Measurements from ENCODE around the gene CRYBB3. TPM values are rescaled to one million over a fixed set of nuclear protein-coding genes. Genes with fewer than 3 reads are reported as not detected.

CRYBB3 gene
- not detected for polyA plus RNA-seq (ENCODE audit: low read depth in 6 of 6)

DNA sequence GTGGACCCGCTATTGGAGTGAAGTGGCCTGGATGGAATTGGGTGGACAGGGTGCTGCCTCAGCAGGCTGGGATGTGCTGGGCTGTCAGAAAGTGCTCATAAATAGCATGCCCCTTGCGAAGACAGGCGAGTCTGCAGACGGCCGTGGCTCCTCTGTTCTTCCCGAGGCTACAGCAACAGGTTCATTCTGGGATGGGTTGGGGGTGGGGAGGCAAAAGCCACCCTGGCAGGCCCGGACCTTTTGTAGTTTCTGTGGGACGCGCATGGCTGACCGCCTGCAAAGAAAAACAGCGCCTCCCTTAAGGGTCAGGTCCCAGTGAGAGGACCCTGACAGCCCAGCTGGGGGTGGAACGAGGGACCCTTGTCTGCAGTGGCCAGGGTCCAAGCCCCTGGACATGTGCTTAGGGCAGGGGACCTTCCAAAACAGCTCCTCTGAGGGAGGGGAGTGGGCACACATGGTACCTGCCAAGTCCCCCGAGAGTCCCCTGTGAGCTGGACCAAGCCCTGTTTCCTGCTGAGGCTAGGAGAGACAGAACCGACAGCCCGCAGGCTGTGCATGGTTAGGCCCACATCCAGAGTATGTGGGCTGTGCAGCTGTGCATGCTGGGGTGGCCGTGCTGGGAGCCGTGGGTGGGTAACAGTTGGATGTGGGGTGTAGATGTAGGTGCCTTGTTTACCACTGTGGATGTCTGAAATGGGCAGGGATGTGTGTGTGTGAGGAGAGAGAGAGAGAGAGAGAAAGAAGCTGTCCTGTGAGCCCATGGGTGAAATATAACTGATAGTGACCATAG lies at the start of gene CRYBB3:
Gene CRYBB3, plus strand, starts transcription at position 128 of the 790 bp plus-strand sequence. CDS start 1,539 bp downstream, outside the sequence.
- Mint-ChIP-seq H3K4me3 (no peak within 1 kb of the TSS), H3K4me1 (no peaks in the 10 kb centered on the region), H3K27ac (peak within 1 kb of the TSS in 1 of 6 donors; percentile 53), H3K27me3 (peaks cover 6 to 10% (median 8%) of the 10 kb centered on the region in 3 donors), H3K36me3 (no peaks in the 10 kb centered on the region), H3K9me3 (no peaks in the 10 kb centered on the region)
- no peak for DNase-seq
- ATAC-seq (ENCODE audit: low read depth in 2 of 2) = no peak

DNA sequence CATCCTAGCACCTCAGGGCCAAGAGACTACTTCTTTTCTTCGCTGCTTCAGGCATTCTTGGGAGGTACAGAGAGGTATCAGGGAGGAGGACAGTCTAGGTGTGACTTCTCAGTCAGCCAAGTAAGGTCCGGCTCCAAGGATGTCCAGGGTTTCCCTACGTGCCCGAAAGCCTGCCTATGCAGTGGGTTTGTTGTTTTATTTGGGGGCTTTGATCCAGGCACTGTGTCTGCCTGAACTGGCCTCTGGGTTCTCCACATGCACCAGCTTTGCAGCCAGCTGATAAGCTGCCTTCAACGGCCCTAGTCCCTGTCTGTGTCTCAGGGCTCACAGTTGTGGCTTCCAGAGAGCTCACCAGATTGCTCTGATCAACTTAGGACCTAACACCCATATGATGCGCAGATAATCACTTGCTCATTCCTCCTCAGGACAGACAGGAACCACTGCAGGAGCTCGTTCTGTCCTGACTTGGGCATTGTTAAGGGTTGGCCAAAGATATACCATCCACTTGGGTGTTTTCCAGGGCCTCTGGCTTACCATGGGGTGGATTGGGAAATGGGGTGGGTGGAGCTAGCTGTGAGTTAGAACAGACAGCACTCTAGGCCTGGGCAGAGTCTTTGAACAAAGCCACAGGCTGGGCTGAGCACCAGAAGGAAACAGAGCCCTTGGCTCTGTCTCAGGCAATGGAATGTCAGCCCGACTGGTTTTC lies 45.5 kb upstream of the CRYBB3 start:
- Mint-ChIP-seq H3K27me3 (peaks cover 0 to 10% (median 7%) of the 10 kb centered on the region in 3 donors), H3K9me3 (peaks cover 0 to 2% (median 0%) of the 10 kb centered on the region in 7 donors), H3K4me3 (no peak overlapping the region), H3K27ac (no peak overlapping the region), H3K4me1 (no peaks in the 10 kb centered on the region), H3K36me3 (no peaks in the 10 kb centered on the region)
- ATAC-seq (ENCODE audit: low read depth in 2 of 2) (no peak), DNase-seq (no peak)

DNA sequence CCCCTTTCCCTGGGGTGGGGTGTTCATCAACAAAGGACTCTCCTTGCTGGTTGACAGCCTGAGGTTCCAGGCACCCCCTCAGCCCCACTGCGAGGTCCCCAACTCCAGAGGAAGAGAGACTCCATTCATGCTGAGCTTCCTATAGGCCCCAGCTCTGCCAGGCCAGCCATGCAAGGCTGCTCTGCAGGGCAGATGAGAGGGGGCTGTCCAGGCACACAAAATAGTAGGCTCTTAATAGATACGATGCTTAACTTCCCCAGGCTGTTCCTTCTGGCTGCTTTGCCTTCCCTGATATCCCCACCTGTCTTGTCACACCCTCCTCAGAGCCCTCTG lies 45.0 kb upstream of the CRYBB3 start:
- ATAC-seq (ENCODE audit: low read depth in 2 of 2) (no peak), DNase-seq (no peak)
- Mint-ChIP-seq H3K36me3 (no peaks in the 10 kb centered on the region), H3K4me1 (no peaks in the 10 kb centered on the region), H3K27me3 (peaks cover 0 to 4% (median 4%) of the 10 kb centered on the region in 3 donors), H3K27ac (no peak overlapping the region), H3K4me3 (no peak overlapping the region), H3K9me3 (peaks cover 0 to 2% (median 0%) of the 10 kb centered on the region in 7 donors)

DNA sequence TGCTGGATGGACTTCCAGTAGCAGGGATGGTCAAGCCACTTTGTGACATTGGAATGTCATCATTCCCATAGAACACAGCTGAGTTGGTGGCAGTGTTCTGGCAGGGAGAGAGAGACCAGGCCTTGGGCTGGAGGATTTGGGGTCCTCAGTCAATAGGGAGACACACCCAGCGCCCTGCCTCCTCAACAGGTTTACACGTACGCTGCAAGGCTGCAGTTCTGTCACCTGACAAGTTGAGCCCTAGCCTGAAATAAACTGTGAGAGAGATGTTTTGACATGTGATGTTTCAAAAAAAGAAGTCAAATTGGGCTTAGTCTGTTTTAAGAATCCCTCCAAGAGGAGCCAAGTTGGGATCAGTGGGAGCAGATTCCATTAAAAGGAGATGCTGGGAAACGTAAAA lies 42.9 kb upstream of the CRYBB3 start:
- DNase-seq (no peak), ATAC-seq (ENCODE audit: low read depth in 2 of 2) (no peak)
- H3K9me3 Mint-ChIP-seq = peaks cover 0 to 2% (median 0%) of the 10 kb centered on the region in 7 donors
- no peaks in the 10 kb centered on the region for H3K36me3 Mint-ChIP-seq
- H3K4me1 Mint-ChIP-seq = no peaks in the 10 kb centered on the region
- H3K27me3 Mint-ChIP-seq = peaks cover 0 to 17% (median 0%) of the 10 kb centered on the region in 3 donors
- peak overlapping the region in 1 of 6 donors; percentile 10 for H3K27ac Mint-ChIP-seq
- H3K4me3 Mint-ChIP-seq = no peak overlapping the region

DNA sequence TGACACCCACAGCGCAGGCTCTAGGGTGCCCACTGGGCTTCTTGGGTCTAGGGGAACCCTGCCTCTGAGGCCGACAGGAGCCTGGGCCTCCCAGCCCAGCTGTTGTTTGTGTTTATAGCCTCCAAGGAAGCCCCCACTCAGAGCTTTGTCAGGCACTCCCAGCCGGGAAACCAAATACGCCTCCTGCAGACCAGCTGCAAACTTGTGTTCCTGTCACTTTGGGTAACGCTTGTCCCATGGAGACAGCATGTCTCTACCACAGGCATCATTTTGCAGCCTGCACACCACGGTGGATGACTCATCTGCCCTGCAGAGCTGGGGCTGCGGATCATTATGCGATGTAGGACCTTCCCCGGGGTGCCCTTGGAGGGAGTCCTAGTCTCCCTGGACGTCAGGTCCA lies 40.6 kb upstream of the CRYBB3 start:
- no peak overlapping the region for H3K4me3 Mint-ChIP-seq
- no peak for ATAC-seq (ENCODE audit: low read depth in 2 of 2)
- H3K9me3 Mint-ChIP-seq = peaks cover 0 to 2% (median 0%) of the 10 kb centered on the region in 7 donors
- no peaks in the 10 kb centered on the region for H3K4me1 Mint-ChIP-seq
- no peaks in the 10 kb centered on the region for H3K36me3 Mint-ChIP-seq
- H3K27me3 Mint-ChIP-seq = peaks cover 0 to 17% (median 0%) of the 10 kb centered on the region in 3 donors
- no peak for DNase-seq
- H3K27ac Mint-ChIP-seq = peak overlapping the region in 1 of 6 donors; percentile 56

DNA sequence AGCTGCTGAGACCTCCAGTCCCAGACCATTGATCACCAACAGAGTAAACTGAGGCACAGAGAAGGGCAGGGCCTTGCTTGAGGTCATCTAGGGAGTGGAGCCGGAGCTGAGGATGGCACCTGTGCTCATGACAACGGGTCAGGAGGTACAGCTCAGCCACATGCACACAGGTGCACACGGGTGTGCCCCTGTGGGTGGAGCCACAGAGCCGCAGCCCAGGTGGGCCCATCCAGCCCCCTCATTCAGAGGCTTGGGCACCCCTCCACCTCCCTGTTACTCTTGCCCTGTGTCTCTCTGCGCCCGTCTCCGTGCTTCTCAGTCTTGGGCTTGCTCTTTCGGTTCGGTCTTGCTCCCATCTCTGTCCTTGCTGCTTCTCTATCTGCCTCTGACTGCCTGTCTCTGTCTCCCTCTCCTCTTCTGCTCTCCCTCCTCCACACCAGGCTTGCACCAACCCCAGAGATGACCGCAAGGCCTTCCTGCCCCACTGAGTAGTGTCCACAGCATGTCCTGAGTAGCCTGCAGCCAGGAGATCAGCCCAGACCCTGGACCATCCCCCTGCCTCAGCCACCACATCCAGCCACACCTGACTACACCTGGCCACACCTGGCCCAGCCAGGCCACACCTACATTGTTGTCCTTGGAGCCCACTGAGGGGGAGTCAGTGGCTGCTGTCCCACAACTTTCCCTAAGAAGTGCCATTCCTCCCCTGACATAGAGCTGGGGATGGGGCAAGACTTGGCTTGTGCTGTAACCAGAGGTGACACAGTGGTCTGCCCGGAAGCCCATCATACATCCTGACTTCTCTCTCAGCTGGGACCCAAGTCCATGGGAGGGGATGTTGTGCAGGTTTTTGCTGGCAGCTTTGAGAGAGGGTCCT lies 39.3 kb upstream of the CRYBB3 start:
- Mint-ChIP-seq H3K9me3 (peaks cover 0 to 2% (median 0%) of the 10 kb centered on the region in 7 donors), H3K27me3 (peaks cover 0 to 17% (median 0%) of the 10 kb centered on the region in 3 donors), H3K4me3 (no peak overlapping the region), H3K4me1 (no peaks in the 10 kb centered on the region), H3K36me3 (no peaks in the 10 kb centered on the region), H3K27ac (peak overlapping the region in 1 of 6 donors; percentile 7)
- DNase-seq (no peak), ATAC-seq (ENCODE audit: low read depth in 2 of 2) (no peak)

DNA sequence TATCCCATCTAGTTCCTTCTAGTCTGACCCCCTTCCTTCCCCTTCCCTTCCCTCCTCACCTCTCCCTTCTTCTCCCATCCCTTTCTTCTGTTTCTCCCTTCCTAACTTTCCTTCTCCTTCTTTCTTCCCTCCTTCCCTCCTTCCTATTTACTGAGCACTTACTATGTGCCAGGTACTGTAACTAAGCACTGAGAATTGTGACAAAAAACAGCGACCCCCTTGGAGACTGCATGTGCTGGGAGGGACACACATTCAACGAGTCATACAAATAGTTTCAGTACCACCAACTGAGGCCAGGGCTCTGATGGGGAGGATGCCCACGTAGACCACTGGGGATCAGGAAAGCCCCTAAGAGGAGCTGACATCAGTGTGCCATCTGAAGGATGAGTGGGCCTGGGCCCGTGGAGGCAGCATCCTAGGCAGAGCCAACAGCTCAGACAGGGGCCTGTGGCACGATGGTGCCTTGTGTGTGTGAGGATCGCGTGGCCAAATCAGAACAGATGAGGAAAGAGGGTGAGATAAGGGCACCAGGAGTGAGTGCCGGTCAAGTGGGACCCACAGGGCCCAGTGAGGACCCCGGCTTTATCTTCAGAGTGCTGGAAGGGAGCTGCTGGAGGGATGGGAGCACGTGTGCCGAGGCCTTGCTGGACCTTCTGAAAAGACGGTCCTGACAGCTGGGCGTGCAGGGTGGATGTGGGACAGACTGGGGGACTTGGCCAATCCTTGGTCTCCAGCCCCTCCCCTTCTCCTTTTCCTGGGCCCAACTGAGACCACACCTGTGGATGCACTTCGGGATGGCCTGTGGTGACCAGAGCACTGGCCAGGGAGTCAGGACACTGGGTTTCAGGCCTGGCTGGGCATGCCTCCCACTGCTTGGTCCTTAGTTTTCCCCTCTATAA lies 38.4 kb upstream of the CRYBB3 start:
- H3K27ac Mint-ChIP-seq = peak overlapping the region in 1 of 6 donors; percentile 41
- DNase-seq = no peak
- no peaks in the 10 kb centered on the region for H3K36me3 Mint-ChIP-seq

DNA sequence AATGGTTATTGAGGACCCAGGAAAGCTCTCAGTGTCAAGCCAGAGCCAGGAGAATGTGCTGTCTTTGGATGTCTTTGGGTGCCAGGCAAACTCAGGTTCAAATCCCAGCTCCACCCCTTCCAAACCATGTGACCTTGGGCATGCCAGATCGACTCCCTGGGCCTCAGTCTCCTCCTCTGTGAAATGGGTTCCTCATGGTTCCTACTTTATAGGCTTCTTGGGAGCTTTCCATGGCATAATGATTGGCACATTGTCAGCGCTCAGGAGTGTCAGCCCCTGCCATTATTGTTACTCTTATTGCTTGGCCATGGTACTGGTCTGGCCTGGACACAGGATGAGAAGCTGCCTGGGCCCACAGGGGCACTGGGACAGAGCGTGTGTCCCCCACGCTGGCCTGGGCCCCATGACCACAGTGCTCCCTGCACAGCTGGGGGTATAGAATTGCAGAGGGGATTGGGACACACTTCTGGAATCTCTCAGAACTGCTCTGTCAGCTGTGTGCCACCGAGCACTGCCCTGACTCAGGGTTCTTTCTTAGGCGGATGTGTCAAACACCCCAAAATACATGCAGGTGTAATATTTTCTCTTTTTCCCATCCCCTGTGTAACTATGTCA lies 37.6 kb upstream of the CRYBB3 start:
- no peak overlapping the region for H3K4me3 Mint-ChIP-seq
- peaks cover 0 to 2% (median 0%) of the 10 kb centered on the region in 7 donors for H3K9me3 Mint-ChIP-seq
- H3K27ac Mint-ChIP-seq = no peak overlapping the region

More for the DNA sequence above, 38.4 kb upstream of the CRYBB3 start:
- ATAC-seq (ENCODE audit: low read depth in 2 of 2) = no peak
- H3K27me3 Mint-ChIP-seq = peaks cover 0 to 26% (median 4%) of the 10 kb centered on the region in 3 donors
- no peak overlapping the region for H3K4me3 Mint-ChIP-seq
- peaks cover 0 to 2% (median 0%) of the 10 kb centered on the region in 7 donors for H3K9me3 Mint-ChIP-seq
- H3K4me1 Mint-ChIP-seq = no peaks in the 10 kb centered on the region

DNA sequence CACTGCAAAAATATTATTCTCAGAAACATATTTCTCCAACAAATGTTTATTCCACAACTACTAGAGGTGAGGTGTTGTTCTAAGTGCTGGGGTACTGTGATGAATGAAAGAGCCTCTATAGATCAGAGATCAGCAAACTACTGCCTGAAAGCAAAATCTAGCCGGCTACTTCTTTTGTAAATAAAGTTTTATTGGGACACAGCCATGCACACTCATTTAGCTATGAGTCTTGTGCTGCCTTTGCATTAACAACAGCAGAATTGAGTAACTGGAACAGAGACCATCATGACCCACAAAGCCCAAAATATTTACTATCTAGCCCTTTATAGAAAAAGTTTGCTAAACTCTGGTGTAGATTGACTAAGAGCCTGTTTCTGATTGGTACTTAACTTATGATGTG lies 37.1 kb upstream of the CRYBB3 start:
- Mint-ChIP-seq H3K4me1 (no peaks in the 10 kb centered on the region), H3K36me3 (no peaks in the 10 kb centered on the region), H3K9me3 (peaks cover 0 to 2% (median 0%) of the 10 kb centered on the region in 7 donors), H3K4me3 (no peak overlapping the region), H3K27ac (no peak overlapping the region), H3K27me3 (peaks cover 0 to 27% (median 4%) of the 10 kb centered on the region in 3 donors)
- ATAC-seq (ENCODE audit: low read depth in 2 of 2) (no peak), DNase-seq (no peak)

More for the DNA sequence above, 37.6 kb upstream of the CRYBB3 start:
- Mint-ChIP-seq H3K4me1 (no peaks in the 10 kb centered on the region), H3K27me3 (peaks cover 0 to 27% (median 4%) of the 10 kb centered on the region in 3 donors), H3K36me3 (no peaks in the 10 kb centered on the region)
- DNase-seq (no peak), ATAC-seq (ENCODE audit: low read depth in 2 of 2) (no peak)

DNA sequence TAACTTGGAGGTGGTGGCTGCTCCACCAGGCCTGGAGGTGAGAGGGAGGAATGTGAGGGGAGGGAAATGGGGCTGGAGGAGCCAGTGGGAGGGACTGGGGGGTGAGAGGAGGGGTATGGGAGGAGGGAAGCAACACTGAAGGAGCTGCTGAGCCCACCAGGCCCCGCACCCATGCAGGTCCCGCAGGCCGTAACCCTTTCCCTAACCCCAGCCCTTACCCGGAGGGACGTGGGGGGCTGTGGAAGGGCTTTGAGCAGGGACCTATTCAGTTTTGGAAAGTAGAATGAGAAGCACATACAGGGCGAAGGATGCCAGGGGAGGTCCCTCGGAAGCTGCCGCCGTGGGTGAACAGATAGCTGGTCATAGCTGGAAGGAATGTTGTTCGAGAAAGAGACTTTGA lies 33.9 kb upstream of the CRYBB3 start:
- no peaks in the 10 kb centered on the region for H3K4me1 Mint-ChIP-seq
- H3K36me3 Mint-ChIP-seq = no peaks in the 10 kb centered on the region
- peaks cover 0 to 17% (median 4%) of the 10 kb centered on the region in 3 donors for H3K27me3 Mint-ChIP-seq
- no peak for ATAC-seq (ENCODE audit: low read depth in 2 of 2)
- H3K27ac Mint-ChIP-seq = no peak overlapping the region
- H3K9me3 Mint-ChIP-seq = peaks cover 0 to 1% (median 0%) of the 10 kb centered on the region in 7 donors
- no peak for DNase-seq
- no peak overlapping the region for H3K4me3 Mint-ChIP-seq

DNA sequence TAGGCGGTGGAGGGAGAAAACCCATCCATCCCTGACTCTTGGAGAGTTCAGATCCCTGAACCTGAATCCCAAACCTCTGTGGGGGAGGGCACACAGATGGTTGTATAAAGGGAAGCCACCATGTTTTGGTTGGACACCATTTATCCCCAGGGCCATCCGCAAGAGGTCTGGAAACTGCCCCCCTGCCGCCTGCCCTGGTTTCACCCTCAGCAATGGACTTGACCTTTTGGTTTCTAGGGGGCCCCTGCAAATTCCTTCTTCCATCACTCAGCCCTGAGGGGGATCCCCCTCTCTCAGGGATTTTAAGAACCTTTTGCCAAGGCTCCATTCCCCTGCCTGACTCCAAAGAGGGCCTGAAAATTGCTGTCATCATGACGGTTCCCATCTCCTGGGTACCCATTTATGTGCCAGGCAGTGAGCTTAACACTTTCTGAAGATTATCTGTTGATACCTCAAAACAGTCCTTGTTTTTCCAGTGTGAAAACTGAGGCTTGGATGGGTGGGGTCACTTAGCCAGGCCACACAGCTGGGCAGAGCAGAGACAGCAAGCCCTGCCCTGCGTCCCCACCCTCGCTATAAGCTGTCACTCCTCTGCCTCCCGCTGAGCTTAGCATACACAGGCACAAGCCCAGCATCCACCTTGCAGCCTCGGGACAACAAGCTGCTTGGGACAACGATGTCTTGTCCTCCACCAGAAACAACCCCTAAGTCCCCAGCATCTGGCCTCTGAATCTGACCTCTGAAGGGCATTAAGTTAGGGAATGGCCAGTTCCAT lies 33.2 kb upstream of the CRYBB3 start:
- Mint-ChIP-seq H3K9me3 (peaks cover 0 to 1% (median 0%) of the 10 kb centered on the region in 7 donors), H3K4me3 (no peak overlapping the region), H3K27me3 (peaks cover 0 to 10% (median 4%) of the 10 kb centered on the region in 3 donors), H3K27ac (no peak overlapping the region), H3K4me1 (no peaks in the 10 kb centered on the region), H3K36me3 (no peaks in the 10 kb centered on the region)
- DNase-seq (no peak), ATAC-seq (ENCODE audit: low read depth in 2 of 2) (no peak)
